ENCODE measurements around the gene CD300C. TPM values are rescaled to one million over a fixed set of nuclear protein-coding genes. Genes with fewer than 3 reads are reported as not detected.
"Not testable (repeated sequence)": the region's sequence is repeated elsewhere in the genome, so short reads cannot be mapped to it uniquely, and the experiment has no call there.

Gene CD300C
- total RNA-seq, 1 donor from 2014 or later, result not detected

DNA sequence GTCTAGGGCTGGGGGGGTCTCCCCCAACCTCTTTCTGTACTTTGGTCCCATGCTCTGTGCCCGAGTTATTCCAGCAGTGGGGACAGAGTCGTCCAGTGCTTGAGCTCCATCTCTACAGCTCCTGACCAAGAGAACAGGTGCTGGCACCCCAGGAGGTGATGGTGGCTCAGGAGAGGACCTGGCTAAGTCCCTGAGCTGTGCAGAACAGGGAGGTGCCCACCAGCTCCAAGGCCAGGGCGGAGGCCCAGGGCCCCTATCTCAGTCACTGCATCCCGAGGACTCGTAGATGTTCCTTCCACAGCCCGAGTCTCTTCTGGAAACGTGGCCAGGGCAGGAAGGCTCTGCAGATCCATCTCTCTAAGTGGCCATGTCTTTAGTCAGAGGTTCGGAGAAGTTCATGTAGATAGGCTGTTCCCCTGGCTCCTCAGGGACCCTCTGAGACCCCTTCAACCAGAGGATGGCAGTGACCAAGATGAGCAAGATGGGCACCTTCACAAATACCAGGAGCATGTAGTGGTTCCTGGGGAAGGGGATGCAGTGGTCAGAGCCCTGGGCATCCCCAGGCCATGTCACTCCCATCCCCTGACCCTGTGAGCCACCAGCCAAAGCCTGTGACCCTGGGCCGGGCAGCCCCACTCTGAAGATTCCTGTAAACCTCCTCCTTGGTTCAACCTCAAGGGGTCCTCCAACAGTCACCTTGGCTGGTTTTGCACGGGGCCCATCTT lies 23.4 kb downstream of the CD300C start:
- H3K27me3 ChIP-seq, result no peaks in the 10 kb centered on the region
- H3K4me1 ChIP-seq, result no peaks in the 10 kb centered on the region
- no peak overlapping the region for H3K27ac ChIP-seq
- H3K4me3 ChIP-seq, result no peak overlapping the region
- TF ChIP-seq POLR2A (IDR thresholded peaks at IDR 0.05) (no peak), CTCF (IDR thresholded peaks at IDR 0.05) (no peak), POLR2AphosphoS5 (IDR thresholded peaks at IDR 0.05; ENCODE audit: insufficient read depth in 1 of 2, low read depth in 1 of 2) (no peak)
- H3K36me3 ChIP-seq, result no peaks in the 10 kb centered on the region
- intact Hi-C loops (cut with DNase I), result no loop called here
- no peaks in the 10 kb centered on the region for H3K9me3 ChIP-seq
- peak; percentile 65 to 91 for DNase-seq (ENCODE audit: extremely low spot score in 2 of 2)

- H3K4me3 ChIP-seq, result no peak overlapping the region
Measured at GRCh38 chr17:74521701-74522201, 24.2 kb downstream of the CD300C start.

GRCh38 chr17:74520790-74521480 lies 25.0 kb downstream of the CD300C start:
- no peaks in the 10 kb centered on the region for H3K4me1 ChIP-seq
- intact Hi-C loops (cut with DNase I), result no loop called here
- no peaks in the 10 kb centered on the region for H3K36me3 ChIP-seq
- TF ChIP-seq CTCF (IDR thresholded peaks at IDR 0.05) (no peak), POLR2A (IDR thresholded peaks at IDR 0.05) (no peak), POLR2AphosphoS5 (IDR thresholded peaks at IDR 0.05; ENCODE audit: insufficient read depth in 1 of 2, low read depth in 1 of 2) (no peak)
- H3K4me3 ChIP-seq, result no peak overlapping the region
- no peak overlapping the region for H3K27ac ChIP-seq
- DNase-seq (ENCODE audit: extremely low spot score in 2 of 2), result peak; percentile 58 to 77
- H3K27me3 ChIP-seq, result no peaks in the 10 kb centered on the region
- H3K9me3 ChIP-seq, result no peaks in the 10 kb centered on the region

More at GRCh38 chr17:74521701-74522201, 24.2 kb downstream of the CD300C start:
- H3K36me3 ChIP-seq, result no peaks in the 10 kb centered on the region
- H3K27ac ChIP-seq, result no peak overlapping the region
- no peaks in the 10 kb centered on the region for H3K27me3 ChIP-seq
- H3K4me1 ChIP-seq, result no peaks in the 10 kb centered on the region
- intact Hi-C loops (cut with DNase I), result no loop called here
- DNase-seq (ENCODE audit: extremely low spot score in 2 of 2), result peak in 1 of 2 donors; percentile 77
- H3K9me3 ChIP-seq, result no peaks in the 10 kb centered on the region
- TF ChIP-seq POLR2AphosphoS5 (IDR thresholded peaks at IDR 0.05; ENCODE audit: insufficient read depth in 1 of 2, low read depth in 1 of 2) (no peak), CTCF (IDR thresholded peaks at IDR 0.05) (no peak), POLR2A (IDR thresholded peaks at IDR 0.05) (no peak)

- intact Hi-C loops (cut with DNase I), result no loop called here
Measured at GRCh38 chr17:74520016-74520434, 25.9 kb downstream of the CD300C start.

DNA sequence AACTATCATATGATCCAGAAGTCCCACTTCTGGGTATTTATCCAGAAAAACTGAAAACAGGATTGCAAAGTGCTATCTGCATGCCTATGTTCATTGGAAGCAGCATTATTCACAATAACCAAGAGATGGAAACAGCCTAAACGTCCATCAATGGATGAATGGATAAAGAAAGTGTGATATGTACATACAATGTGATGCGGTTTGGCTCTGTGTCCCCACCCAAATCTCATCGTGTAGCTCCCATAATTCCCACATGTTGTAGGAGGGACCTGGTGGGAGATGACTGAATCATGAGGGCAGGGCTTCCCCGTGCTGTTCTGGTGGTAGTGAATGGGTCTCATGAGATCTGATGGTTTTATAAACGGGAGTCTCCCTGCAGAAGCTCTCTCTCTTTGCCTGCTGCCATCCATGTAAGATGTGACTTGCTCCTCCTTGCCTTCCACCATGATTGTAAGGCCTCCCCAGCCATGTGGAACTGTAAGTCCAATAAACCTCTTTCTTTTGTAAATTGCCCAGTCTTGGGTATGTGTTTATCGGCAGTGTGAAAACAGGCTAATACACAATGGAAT lies 27.4 kb downstream of the CD300C start:
- H3K27me3 ChIP-seq; H3K27ac ChIP-seq; H3K36me3 ChIP-seq; H3K4me3 ChIP-seq; intact Hi-C loops (cut with DNase I); DNase-seq (ENCODE audit: extremely low spot score in 2 of 2); H3K9me3 ChIP-seq; H3K4me1 ChIP-seq: not testable (repeated sequence)

More at GRCh38 chr17:74520016-74520434, 25.9 kb downstream of the CD300C start:
- no peak overlapping the region for H3K4me3 ChIP-seq
- H3K27me3 ChIP-seq, result no peaks in the 10 kb centered on the region
- TF ChIP-seq POLR2AphosphoS5 (IDR thresholded peaks at IDR 0.05; ENCODE audit: insufficient read depth in 1 of 2, low read depth in 1 of 2), result no peak
- TF ChIP-seq CTCF (IDR thresholded peaks at IDR 0.05), result no peak
- no peak for TF ChIP-seq POLR2A (IDR thresholded peaks at IDR 0.05)
- H3K36me3 ChIP-seq, result no peaks in the 10 kb centered on the region
- H3K9me3 ChIP-seq, result no peaks in the 10 kb centered on the region
- H3K4me1 ChIP-seq, result no peaks in the 10 kb centered on the region
- no peak for DNase-seq (ENCODE audit: extremely low spot score in 2 of 2)
- H3K27ac ChIP-seq, result no peak overlapping the region

Measured in vagina (tissue), 2 donors.